HG03280 (cell line): ENCODE measurements around the gene MTMR10.

Experiments used
- ATAC-seq: cut with Tn5 transposase; IDR thresholded peaks from one replicate; pipeline ENCODE4 v1.9.1; 2021; ENCODE audit warnings: mild to moderate bottlenecking, moderate library complexity; ENCODE audit not compliant: unreplicated experiment

The MTMR10 gene

GRCh38 chr15:30991255-30992235, at the start of gene MTMR10:
MTMR10 (minus strand) TSS chr15:30991628; CDS start chr15:30991506, 122 bp downstream.
- ATAC-seq = peak; percentile 93

GRCh38 chr15:31040611-31041010, 49.2 kb upstream of the MTMR10 start:
- no peak for ATAC-seq

- ATAC-seq = no peak
These were observed 48.5 kb upstream of the MTMR10 start for GRCh38 chr15:31039961-31040360.

- ATAC-seq = no peak
These were observed 46.5 kb upstream of the MTMR10 start for GRCh38 chr15:31037731-31038477.

- ATAC-seq = no peak
These were observed 45.4 kb upstream of the MTMR10 start for GRCh38 chr15:31036783-31037182.

GRCh38 chr15:31035610-31036009, 44.2 kb upstream of the MTMR10 start:
- no peak for ATAC-seq

GRCh38 chr15:31034152-31034551, 42.7 kb upstream of the MTMR10 start:
- no peak for ATAC-seq

- ATAC-seq = no peak
These were observed 41.5 kb upstream of the MTMR10 start for GRCh38 chr15:31032961-31033371.

- ATAC-seq = no peak
These were observed 40.1 kb upstream of the MTMR10 start for GRCh38 chr15:31031471-31032067.

- no peak for ATAC-seq
These were observed 36.6 kb upstream of the MTMR10 start for GRCh38 chr15:31027910-31028578.

GRCh38 chr15:31025996-31026395, 34.6 kb upstream of the MTMR10 start:
- no peak for ATAC-seq

GRCh38 chr15:31024979-31025378, 33.6 kb upstream of the MTMR10 start:
- ATAC-seq = no peak

- no peak for ATAC-seq
These were observed 32.9 kb upstream of the MTMR10 start for GRCh38 chr15:31024330-31024729.

- ATAC-seq = no peak
These were observed 32.4 kb upstream of the MTMR10 start for GRCh38 chr15:31023841-31024240.

- ATAC-seq = no peak
These were observed 29.7 kb upstream of the MTMR10 start for GRCh38 chr15:31021067-31021665.

GRCh38 chr15:31020542-31020941, 29.1 kb upstream of the MTMR10 start:
- no peak for ATAC-seq

- no peak for ATAC-seq
These were observed 28.6 kb upstream of the MTMR10 start for GRCh38 chr15:31019986-31020385.

GRCh38 chr15:31017311-31017710, 25.9 kb upstream of the MTMR10 start:
- ATAC-seq = no peak

GRCh38 chr15:31016446-31016915, 25.1 kb upstream of the MTMR10 start:
- no peak for ATAC-seq

- ATAC-seq = no peak
These were observed 23.1 kb upstream of the MTMR10 start for GRCh38 chr15:31014608-31014925.
